ENCODE results near the gene STAC3.

The STAC3 gene

GRCh38 chr12:57219205-57219992 is 31.6 kb downstream of the STAC3 start:
- no peak for TF ChIP-seq CTCF (IDR thresholded peaks at IDR 0.05; ENCODE audit: insufficient read depth, low read length, missing control alignments)
- H3K4me3 ChIP-seq (ENCODE audit: low read depth, low read length): no peak overlapping the region
- POLR2A ChIA-PET: interaction anchor here (1.3 kb wide), 1 partner anchor 10 kb away, joined by 10 read pairs; the partner anchor contains the start of gene SHMT2

DNA sequence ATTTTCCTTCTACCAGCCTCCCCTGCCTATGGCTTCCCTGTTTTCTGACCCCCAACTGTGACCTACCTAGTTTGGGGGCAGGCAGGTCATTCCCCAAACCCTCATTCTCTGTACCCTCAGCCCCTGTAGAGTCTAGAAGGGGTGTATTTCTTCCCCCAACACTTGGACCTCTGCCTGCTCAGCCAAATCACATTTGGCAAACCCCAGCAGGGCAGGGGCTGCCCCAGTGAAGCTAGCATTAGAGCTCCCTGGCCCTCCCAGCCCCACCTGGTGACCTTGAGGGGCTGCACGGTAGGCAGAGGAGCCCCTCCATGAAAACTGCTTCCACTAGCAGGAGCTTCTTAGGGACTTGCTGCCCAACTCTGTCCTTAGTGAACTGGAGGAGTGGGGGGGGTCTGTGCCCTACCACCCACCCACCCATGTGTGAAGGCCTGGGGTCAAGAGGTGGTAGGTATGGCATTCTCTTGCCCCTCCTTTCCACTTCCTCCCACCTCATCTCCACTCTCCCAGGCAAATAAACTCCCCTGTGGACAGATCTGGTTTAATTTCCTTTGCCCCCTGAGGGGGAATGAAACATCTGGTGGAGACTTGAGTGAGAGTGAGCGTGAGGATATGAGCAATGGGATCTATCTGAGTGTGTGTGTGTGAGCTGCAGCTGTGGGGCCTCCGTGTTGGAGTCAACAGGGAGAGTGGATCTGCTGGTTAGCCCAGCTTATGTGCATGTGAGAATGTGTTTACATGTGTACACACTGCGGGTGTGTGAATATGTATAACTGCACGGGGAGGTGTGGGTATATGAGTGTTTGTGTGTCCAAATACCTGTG is 32.7 kb downstream of the STAC3 start:
- POLR2A ChIA-PET: interaction anchor here (0.6 to 1.6 kb wide), 5 partner anchors 12 to 234 kb away, joined by 3 to 8 read pairs (median 3); partner anchors contain the start of gene SHMT2

More at GRCh38 chr12:57219205-57219992, 31.6 kb downstream of the STAC3 start:
- no peak for DNase-seq (ENCODE audit: low read depth, low spot score)
- CTCF ChIA-PET: interaction anchor here (0.7 to 9.8 kb wide), 8 partner anchors 9 to 239 kb away, joined by 3 to 290 read pairs (median 5); partner anchors contain the start of genes INHBE and SHMT2

GRCh38 chr12:57216921-57217879 is 33.8 kb downstream of the STAC3 start:
- no peak for DNase-seq (ENCODE audit: low read depth, low spot score)
- ChIA-PET POLR2A (interaction anchor here (0.6 to 1.6 kb wide), 4 partner anchors 13 to 235 kb away, joined by 3 to 8 read pairs (median 4); partner anchors contain the start of gene SHMT2), CTCF (interaction anchor here (1.0 to 9.8 kb wide), 7 partner anchors 11 to 245 kb away, joined by 3 to 290 read pairs (median 4); partner anchors contain the start of gene SHMT2)
- no peak for TF ChIP-seq CTCF (IDR thresholded peaks at IDR 0.05; ENCODE audit: insufficient read depth, low read length, missing control alignments)
- peak overlapping the region; percentile 51 for H3K4me3 ChIP-seq (ENCODE audit: low read depth, low read length)

More for the DNA sequence above, 32.7 kb downstream of the STAC3 start:
- no peak for TF ChIP-seq CTCF (IDR thresholded peaks at IDR 0.05; ENCODE audit: insufficient read depth, low read length, missing control alignments)
- H3K4me3 ChIP-seq (ENCODE audit: low read depth, low read length): no peak overlapping the region
- DNase-seq (ENCODE audit: low read depth, low spot score): no peak
- CTCF ChIA-PET: interaction anchor here (1.0 to 9.8 kb wide), 9 partner anchors 10 to 244 kb away, joined by 3 to 290 read pairs (median 4); partner anchors contain the start of gene SHMT2

DNA sequence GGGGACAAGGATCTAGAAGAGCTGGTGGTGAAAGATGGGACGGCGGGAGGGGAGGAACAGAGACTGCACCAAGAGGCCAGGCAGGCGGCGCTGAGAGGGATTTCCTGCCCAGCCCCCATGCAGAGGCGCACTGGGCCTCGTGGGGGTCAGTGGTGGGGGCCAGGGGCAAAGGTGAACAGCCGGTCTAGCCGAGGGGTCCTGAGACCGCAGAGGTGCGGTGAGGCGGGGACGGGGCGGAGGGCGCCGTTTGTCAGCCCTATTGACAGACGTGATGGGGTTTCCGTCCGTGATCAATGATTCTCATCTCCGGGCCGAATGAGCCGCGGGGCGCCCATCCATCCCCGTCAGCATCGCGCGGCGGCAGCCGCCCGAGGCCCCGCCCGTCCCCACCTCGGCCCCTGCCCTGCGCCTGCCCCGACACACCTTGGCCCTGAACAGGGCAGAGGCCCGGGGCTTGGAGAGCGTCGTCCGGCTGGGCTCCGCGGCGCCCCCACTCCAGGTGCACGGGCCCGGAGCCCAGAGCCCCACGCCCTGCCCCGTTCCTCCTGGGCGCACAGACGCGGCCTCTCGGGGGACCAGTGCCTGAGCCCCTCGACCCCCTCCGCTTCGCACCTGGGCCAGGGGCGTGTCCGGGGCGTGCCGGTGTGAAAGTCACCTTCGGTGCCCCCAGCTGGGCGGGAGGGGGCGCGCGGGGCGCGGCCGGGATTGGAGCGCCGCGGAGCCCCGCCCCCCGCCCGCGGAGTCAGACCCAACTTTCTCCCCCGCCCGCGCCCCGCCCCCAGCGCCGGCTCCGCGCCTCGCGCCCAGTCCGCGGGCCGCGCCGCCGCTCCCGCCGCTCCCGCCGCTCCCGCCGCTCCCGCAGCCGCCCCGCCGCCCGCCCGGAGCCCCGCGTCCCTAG is 34.7 kb downstream of the STAC3 start, which contains the start of gene NXPH4:
Gene NXPH4, plus strand, starts transcription at position 781 of the 898 bp plus-strand sequence. CDS start 176 bp downstream, outside the sequence.
- CTCF ChIA-PET: interaction anchor here (2.2 to 11.4 kb wide), 5 partner anchors 11 to 26 kb away, joined by 10 to 393 read pairs (median 54); partner anchors contain the start of gene SHMT2
- TF ChIP-seq CTCF (IDR thresholded peaks at IDR 0.05; ENCODE audit: insufficient read depth, low read length, missing control alignments): no peak
- DNase-seq (ENCODE audit: low read depth, low spot score): no peak
- H3K4me3 ChIP-seq (ENCODE audit: low read depth, low read length): peak within 1 kb of the TSS; percentile 54
- POLR2A ChIA-PET: interaction anchor here (1.0 to 1.4 kb wide), 4 partner anchors 14 to 25 kb away, joined by 3 to 9 read pairs (median 4); partner anchors contain the start of gene SHMT2

Data from AG04449 (cell line).